ENCODE data around the gene CCDC107. TPM values are rescaled to one million over a fixed set of nuclear protein-coding genes. Genes with fewer than 3 reads are reported as not detected.

CCDC107 gene
- total and polyA plus RNA-seq, 2 of the 13 experiments (the other 11 are each of a cell fraction or from before 2014, with no cell fraction given): 7.1 to 15.2 TPM

- TF ChIP-seq NR2C2 (CRISPR knock-in tag; IDR thresholded peaks at IDR 0.05; ENCODE audit: borderline replicate concordance) (no peak), FIP1L1 (IDR thresholded peaks at IDR 0.05; ENCODE audit: borderline replicate concordance, insufficient read depth, low read depth, low read length) (no peak), RAD21 (CRISPR knock-in tag; IDR thresholded peaks at IDR 0.05) (peak; percentile 14; the same call in 1 of the 2 replicates), KDM4B (CRISPR knock-in tag; IDR thresholded peaks at IDR 0.05) (peak; percentile 92), NCOA2 (CRISPR knock-in tag; IDR thresholded peaks at IDR 0.05) (peak; percentile 79), TOPORS (CRISPR knock-in tag; IDR thresholded peaks at IDR 0.05) (peak; percentile 97), ZNF432 (CRISPR knock-in tag; IDR thresholded peaks at IDR 0.05; ENCODE audit: borderline replicate concordance) (no peak), ZFYVE20 (CRISPR knock-in tag; IDR thresholded peaks at IDR 0.05; ENCODE audit: borderline replicate concordance, low read depth) (peak; percentile 63; the same call in 1 of the 2 replicates), PHF5A (CRISPR knock-in tag; IDR thresholded peaks at IDR 0.05; ENCODE audit: low read depth, unreplicated experiment) (no peak), ZNF10 (CRISPR knock-in tag; IDR thresholded peaks at IDR 0.05; ENCODE audit: borderline replicate concordance, low read depth) (no peak), ZNF251 (CRISPR knock-in tag; IDR thresholded peaks at IDR 0.05) (no peak), RXRB (CRISPR knock-in tag; IDR thresholded peaks at IDR 0.05; ENCODE audit: borderline replicate concordance) (peak; percentile 93), ZNF407 (CRISPR knock-in tag; IDR thresholded peaks at IDR 0.05; ENCODE audit: not compliant biosample characterization) (peak; percentile 75), SAFB2 (CRISPR knock-in tag; IDR thresholded peaks at IDR 0.05; ENCODE audit: borderline replicate concordance, low read depth) (peak; percentile 49; the same call in 1 of the 2 replicates), GPBP1L1 (CRISPR knock-in tag; IDR thresholded peaks at IDR 0.05) (no peak), GZF1 (CRISPR knock-in tag; IDR thresholded peaks at IDR 0.05) (peak; percentile 72; the same call in 1 of the 2 replicates), BRCA1 (CRISPR knock-in tag; IDR thresholded peaks at IDR 0.05) (peak; percentile 96), ZBTB21 (CRISPR knock-in tag; IDR thresholded peaks at IDR 0.05) (peak; percentile 91), FOSL2 (CRISPR knock-in tag; IDR thresholded peaks at IDR 0.05) (peak; percentile 80), ZNF784 (CRISPR knock-in tag; IDR thresholded peaks at IDR 0.05; ENCODE audit: borderline replicate concordance) (peak; percentile 53; the same call in 1 of the 2 replicates)
Measured at GRCh38 chr9:35657546-35658136, 451 bp upstream of the CCDC107 start, which contains the start of gene RMRP (continued).
